DND-41 (cell line): ENCODE results near the gene C2CD2.

Experiments used
- ATAC-seq: fragments of 200-7000 bp; cut with Tn5 transposase; 3 replicates; pipeline ENCODE4 v1.9.1; 2021; ENCODE audit warnings: low read depth; ENCODE audit not compliant: insufficient read depth
- DNase-seq: peaks from one replicate; pipeline ENCODE4 v3.0.0-alpha.2; 2020
- H2AFZ ChIP-seq: 2 replicates; pipeline ENCODE4 v1.6.0; 2012; ENCODE audit warnings: low read depth, low read length
- H3K27ac ChIP-seq: 2 replicates; pipeline ENCODE4 v1.5.1; 2012; ENCODE audit warnings: low read length, inconsistent platforms
- H3K27me3 ChIP-seq: fragments of 200-600 bp; sonication (generic); 2 replicates; pipeline ENCODE4 v1.6.0; 2012; ENCODE audit warnings: low read length, mild to moderate bottlenecking, inconsistent platforms; ENCODE audit not compliant: insufficient read depth, poor library complexity
- H3K36me3 ChIP-seq: 2 replicates; pipeline ENCODE4 v1.5.1; 2012; ENCODE audit warnings: low read length, inconsistent platforms; ENCODE audit not compliant: insufficient read depth
- H3K4me1 ChIP-seq: 2 replicates; pipeline ENCODE4 v1.5.1; 2012; ENCODE audit warnings: mild to moderate bottlenecking, low read length; ENCODE audit not compliant: insufficient read depth
- H3K4me2 ChIP-seq: 2 replicates; pipeline ENCODE4 v1.6.0; 2012; ENCODE audit warnings: mild to moderate bottlenecking, moderate library complexity, low read length, inconsistent platforms; ENCODE audit not compliant: insufficient read depth
- H3K4me3 ChIP-seq, 2 experiments: fragments of 200-600 bp in 1 of 2; shearing (Covaris generic) in 1 of 2; 2 replicates each; pipeline ENCODE4 v1.5.1; 2012 to 2016; ENCODE audit warnings: inconsistent platforms in 2 of 2, low read length in 2 of 2, mild to moderate bottlenecking in 2 of 2, low read depth in 1 of 2, moderate library complexity in 1 of 2
- H3K79me2 ChIP-seq: 2 replicates; pipeline ENCODE4 v1.6.0; 2012; ENCODE audit warnings: low read length, inconsistent platforms; ENCODE audit not compliant: insufficient read depth
- H3K9ac ChIP-seq: 2 replicates; pipeline ENCODE4 v1.6.0; 2012; ENCODE audit warnings: low read depth, mild to moderate bottlenecking, inconsistent platforms, low read length, moderate library complexity
- H3K9me3 ChIP-seq: 2 replicates; pipeline ENCODE4 v1.5.1; 2012; ENCODE audit warnings: low read length, moderate library complexity, mild to moderate bottlenecking, inconsistent platforms; ENCODE audit not compliant: insufficient read depth, severe bottlenecking
- H4K20me1 ChIP-seq: 2 replicates; pipeline ENCODE4 v1.6.0; 2012; ENCODE audit warnings: low read length; ENCODE audit not compliant: insufficient read depth
- EZH2 ChIP-seq: IDR thresholded peaks from 3 replicates; pipeline ENCODE4 v1.6.1; 2012; ENCODE audit warnings: borderline replicate concordance, low read depth, mild to moderate bottlenecking, moderate library complexity, low read length, inconsistent platforms; ENCODE audit not compliant: severe bottlenecking
- TF ChIP-seq, protein P1 (sequence below): IDR thresholded peaks from 2 replicates; pipeline ENCODE4 v1.5.1; 2012; ENCODE audit warnings: borderline replicate concordance, low read length, moderate library complexity, mild to moderate bottlenecking; ENCODE audit not compliant: poor library complexity, severe bottlenecking; ENCODE audit errors: extremely low read depth

C2CD2 gene

DNA sequence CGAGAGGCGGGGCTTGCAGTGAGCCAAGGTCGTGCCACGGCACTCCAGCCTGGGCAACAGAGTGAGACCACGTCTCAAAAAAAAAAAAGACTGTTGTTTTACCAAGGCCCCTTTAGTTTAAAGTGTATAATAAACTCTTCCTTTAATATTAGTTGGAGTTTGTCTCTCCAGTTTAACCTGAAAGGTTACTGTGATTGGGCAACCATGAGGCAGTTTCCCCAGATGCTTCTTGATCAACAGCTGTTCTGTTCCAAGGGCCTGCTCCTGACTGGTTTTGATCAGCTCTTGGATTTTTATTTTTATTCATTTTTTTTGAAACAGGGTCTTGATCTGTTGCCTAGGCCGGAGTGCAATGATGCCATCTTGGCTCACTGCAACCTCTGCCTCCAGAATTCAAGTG, 18.1 kb upstream of the C2CD2 start:
- no peaks in the 10 kb centered on the region for H3K36me3 ChIP-seq
- no peak overlapping the region for H3K4me3 ChIP-seq
- H3K79me2 ChIP-seq = no peaks in the 10 kb centered on the region
- H3K4me1 ChIP-seq = peaks cover 12% of the 10 kb centered on the region
- no peak overlapping the region for H3K27ac ChIP-seq
- H4K20me1 ChIP-seq = no peaks in the 10 kb centered on the region
- no peaks in the 10 kb centered on the region for H3K9me3 ChIP-seq
- DNase-seq (no peak), ATAC-seq (no peak)
- H3K9ac ChIP-seq = no peak overlapping the region
- H2AFZ ChIP-seq = no peak overlapping the region
- no peaks in the 10 kb centered on the region for H3K27me3 ChIP-seq
- no peak for TF ChIP-seq EZH2
- TF ChIP-seq, protein P1, sequence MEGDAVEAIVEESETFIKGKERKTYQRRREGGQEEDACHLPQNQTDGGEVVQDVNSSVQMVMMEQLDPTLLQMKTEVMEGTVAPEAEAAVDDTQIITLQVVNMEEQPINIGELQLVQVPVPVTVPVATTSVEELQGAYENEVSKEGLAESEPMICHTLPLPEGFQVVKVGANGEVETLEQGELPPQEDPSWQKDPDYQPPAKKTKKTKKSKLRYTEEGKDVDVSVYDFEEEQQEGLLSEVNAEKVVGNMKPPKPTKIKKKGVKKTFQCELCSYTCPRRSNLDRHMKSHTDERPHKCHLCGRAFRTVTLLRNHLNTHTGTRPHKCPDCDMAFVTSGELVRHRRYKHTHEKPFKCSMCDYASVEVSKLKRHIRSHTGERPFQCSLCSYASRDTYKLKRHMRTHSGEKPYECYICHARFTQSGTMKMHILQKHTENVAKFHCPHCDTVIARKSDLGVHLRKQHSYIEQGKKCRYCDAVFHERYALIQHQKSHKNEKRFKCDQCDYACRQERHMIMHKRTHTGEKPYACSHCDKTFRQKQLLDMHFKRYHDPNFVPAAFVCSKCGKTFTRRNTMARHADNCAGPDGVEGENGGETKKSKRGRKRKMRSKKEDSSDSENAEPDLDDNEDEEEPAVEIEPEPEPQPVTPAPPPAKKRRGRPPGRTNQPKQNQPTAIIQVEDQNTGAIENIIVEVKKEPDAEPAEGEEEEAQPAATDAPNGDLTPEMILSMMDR = no peak
- H3K4me2 ChIP-seq = no peak overlapping the region

DNA sequence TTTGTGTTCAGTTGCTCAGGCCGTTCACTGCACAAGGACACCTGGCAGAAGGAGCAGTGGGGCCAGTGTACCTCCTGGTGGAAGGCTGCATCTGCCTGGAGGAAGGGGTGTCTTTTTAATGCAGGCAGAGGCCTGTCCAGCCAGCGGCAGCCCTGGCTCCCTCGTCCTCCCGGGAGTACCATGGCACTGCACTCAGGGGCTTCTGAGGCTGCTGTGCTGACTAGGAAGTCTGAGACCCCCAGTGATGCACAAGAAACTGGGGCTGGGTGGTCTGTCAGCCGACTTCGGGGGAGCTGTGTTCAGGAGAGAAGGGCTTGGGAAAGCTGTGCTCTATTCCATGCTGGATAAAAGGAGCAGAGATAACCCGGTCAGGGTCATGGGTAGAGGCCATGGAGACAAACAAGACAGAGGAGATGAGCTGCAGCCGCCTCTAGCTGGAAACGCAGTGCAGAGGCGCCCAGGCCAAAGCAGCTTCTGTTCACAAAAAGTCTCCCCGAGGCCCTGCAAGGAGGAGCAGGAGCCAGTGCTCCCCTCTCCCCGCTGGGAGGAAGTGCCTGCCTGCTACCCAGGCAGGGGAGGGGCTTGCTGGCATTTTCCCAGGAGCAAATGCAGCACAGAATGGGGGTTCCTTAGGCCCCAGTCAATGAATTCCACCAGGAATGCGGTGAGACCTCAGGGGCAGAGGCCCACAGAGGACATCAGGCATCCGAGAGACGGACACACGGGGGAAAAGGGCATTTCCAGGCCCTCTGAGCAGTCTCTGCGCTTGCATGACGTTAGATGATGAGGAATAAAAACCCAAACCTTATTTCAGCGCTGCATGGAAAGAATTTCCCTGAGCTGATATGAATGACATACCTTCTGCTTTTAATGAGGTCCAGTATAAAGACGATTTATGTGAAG, 17.2 kb upstream of the C2CD2 start:
- Histone ChIP-seq H3K9me3 (no peaks in the 10 kb centered on the region), H3K36me3 (no peaks in the 10 kb centered on the region), H3K4me2 (no peak overlapping the region), H3K27me3 (no peaks in the 10 kb centered on the region), H4K20me1 (no peaks in the 10 kb centered on the region), H3K4me3 (no peak overlapping the region), H3K9ac (no peak overlapping the region), H3K27ac (no peak overlapping the region), H3K79me2 (no peaks in the 10 kb centered on the region), H2AFZ (no peak overlapping the region), H3K4me1 (peaks cover 12% of the 10 kb centered on the region)
- DNase-seq = no peak
- ATAC-seq = no peak
- no peak for TF ChIP-seq EZH2
- TF ChIP-seq, protein P1 = no peak

- Histone ChIP-seq H2AFZ (no peak overlapping the region), H3K27me3 (no peaks in the 10 kb centered on the region), H3K9ac (no peak overlapping the region), H3K4me1 (peaks cover 12% of the 10 kb centered on the region), H3K36me3 (no peaks in the 10 kb centered on the region), H3K9me3 (no peaks in the 10 kb centered on the region), H3K4me3 (no peak overlapping the region), H4K20me1 (no peaks in the 10 kb centered on the region), H3K27ac (no peak overlapping the region), H3K79me2 (no peaks in the 10 kb centered on the region), H3K4me2 (no peak overlapping the region)
- ATAC-seq (no peak), DNase-seq (no peak)
- TF ChIP-seq, protein P1 = no peak
- no peak for TF ChIP-seq EZH2
Measured at GRCh38 chr21:41970106-41970391, 16.2 kb upstream of the C2CD2 start.
